Right atrium auricular region (tissue), 2 donors: ENCODE data around the gene FAM118A. TPM values are rescaled to one million over a fixed set of nuclear protein-coding genes. Genes with fewer than 3 reads are reported as not detected.
A peak's percentile ranks its signal among the peaks of the same experiment; 100 is the strongest.

Experiments used
- DNase-seq: peaks from one replicate; pipeline ENCODE4 v3.0.0-alpha.2; 2019; ENCODE audit warnings: low spot score
- H3K27ac ChIP-seq, 2 donors: fragments of 200-600 bp; sonication (generic); 1 replicate in 1 of 2; 2 replicates in 1 of 2; pipeline ENCODE4 v1.5.1; 2016 to 2019
- H3K27me3 ChIP-seq, 2 donors: fragments of 200-600 bp; sonication (generic); one replicate each; pipeline versions ENCODE4 v1.5.1 to v1.6.0; 2017 to 2019
- H3K36me3 ChIP-seq: fragments of 200-600 bp; sonication (generic); one replicate; pipeline ENCODE4 v1.5.1; 2016
- H3K4me1 ChIP-seq, 2 donors: fragments of 200-600 bp; sonication (generic); one replicate each; pipeline versions ENCODE4 v1.5.1 to v1.6.0; 2017 to 2019
- H3K4me3 ChIP-seq, 2 donors: fragments of 200-600 bp; sonication (generic); 1 replicate in 1 of 2; 2 replicates in 1 of 2; pipeline ENCODE4 v1.5.1; 2017 to 2019; ENCODE audit warnings: mild to moderate bottlenecking in 1 of 2, moderate library complexity in 1 of 2
- H3K9me3 ChIP-seq, 2 donors: fragments of 200-600 bp; sonication (generic); one replicate each; pipeline ENCODE4 v1.5.1; 2019
- total RNA-seq, 2 donors: library from RNA; depleted of rRNA; stranded (reverse); fragments of >200 nt; gene quantifications; one replicate each; pipeline ENCODE4 v1.1.0, GENCODE V29; 2016
- TF ChIP-seq, protein P1 (sequence below), 2 donors: fragments of 200-600 bp; sonication (generic); IDR thresholded peaks; one replicate each; pipeline ENCODE4 v1.5.1; 2019; ENCODE audit warnings: antibody characterized with exemption in 2 of 2

Gene FAM118A
- total RNA-seq, 2 donors from 2014 or later, result 11.6 to 12.4 TPM

DNA sequence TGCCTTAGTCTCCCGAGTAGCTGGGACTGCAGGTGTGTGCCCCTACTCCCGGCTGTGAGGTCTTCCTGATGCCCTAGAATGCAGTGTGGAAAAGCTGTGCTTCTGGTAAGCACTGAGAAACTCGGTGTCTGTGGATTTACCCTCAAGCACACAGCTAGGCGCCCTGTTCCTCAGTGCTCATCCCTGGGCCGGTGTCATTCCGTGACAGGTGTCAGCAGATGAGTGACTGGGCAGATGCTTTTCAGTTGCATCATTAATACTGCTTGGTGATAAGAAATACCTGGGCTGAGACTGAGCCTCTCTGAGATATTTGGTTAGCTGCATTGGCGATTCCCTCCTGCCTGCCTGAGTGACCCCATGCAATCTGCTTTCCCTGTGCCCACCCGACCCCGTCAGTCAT is 21.8 kb downstream of the FAM118A start:
- Histone ChIP-seq H3K27me3 (no peaks in the 10 kb centered on the region), H3K9me3 (no peaks in the 10 kb centered on the region), H3K27ac (peak overlapping the region; percentile 43 to 75), H3K36me3 (peaks cover 18% of the 10 kb centered on the region), H3K4me3 (no peak overlapping the region), H3K4me1 (peaks cover 0 to 38% of the 10 kb centered on the region in 2 donors)
- TF ChIP-seq, protein P1, sequence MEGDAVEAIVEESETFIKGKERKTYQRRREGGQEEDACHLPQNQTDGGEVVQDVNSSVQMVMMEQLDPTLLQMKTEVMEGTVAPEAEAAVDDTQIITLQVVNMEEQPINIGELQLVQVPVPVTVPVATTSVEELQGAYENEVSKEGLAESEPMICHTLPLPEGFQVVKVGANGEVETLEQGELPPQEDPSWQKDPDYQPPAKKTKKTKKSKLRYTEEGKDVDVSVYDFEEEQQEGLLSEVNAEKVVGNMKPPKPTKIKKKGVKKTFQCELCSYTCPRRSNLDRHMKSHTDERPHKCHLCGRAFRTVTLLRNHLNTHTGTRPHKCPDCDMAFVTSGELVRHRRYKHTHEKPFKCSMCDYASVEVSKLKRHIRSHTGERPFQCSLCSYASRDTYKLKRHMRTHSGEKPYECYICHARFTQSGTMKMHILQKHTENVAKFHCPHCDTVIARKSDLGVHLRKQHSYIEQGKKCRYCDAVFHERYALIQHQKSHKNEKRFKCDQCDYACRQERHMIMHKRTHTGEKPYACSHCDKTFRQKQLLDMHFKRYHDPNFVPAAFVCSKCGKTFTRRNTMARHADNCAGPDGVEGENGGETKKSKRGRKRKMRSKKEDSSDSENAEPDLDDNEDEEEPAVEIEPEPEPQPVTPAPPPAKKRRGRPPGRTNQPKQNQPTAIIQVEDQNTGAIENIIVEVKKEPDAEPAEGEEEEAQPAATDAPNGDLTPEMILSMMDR (IDR thresholded peaks at IDR 0.05), result no peak
- DNase-seq, result no peak

DNA sequence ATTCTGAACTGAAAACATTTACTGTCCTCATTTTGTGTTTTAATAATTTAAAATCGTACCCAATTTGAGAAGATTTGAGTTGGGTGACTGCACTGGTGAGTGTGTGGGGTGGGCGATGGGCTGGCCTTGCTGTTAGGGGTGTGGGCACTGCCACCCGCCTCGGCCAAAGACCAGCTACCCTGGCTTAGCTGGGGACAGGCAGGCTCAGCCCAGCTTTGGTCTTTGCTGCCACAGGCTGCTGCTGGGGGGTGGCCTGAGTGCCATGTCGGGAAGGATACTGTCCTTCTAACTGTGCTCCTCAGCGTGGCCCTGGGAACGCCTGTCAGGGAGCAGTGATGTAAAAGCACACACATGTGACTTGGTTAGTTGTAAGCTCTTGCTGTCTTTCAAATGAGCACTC is 22.3 kb downstream of the FAM118A start:
- Histone ChIP-seq H3K4me3 (no peak overlapping the region), H3K36me3 (peaks cover 18% of the 10 kb centered on the region), H3K4me1 (peaks cover 0 to 43% of the 10 kb centered on the region in 2 donors), H3K27me3 (no peaks in the 10 kb centered on the region), H3K27ac (peak overlapping the region in 1 of 2 donors; percentile 75), H3K9me3 (no peaks in the 10 kb centered on the region)
- no peak for DNase-seq
- TF ChIP-seq, protein P1 (IDR thresholded peaks at IDR 0.05), result no peak

DNA sequence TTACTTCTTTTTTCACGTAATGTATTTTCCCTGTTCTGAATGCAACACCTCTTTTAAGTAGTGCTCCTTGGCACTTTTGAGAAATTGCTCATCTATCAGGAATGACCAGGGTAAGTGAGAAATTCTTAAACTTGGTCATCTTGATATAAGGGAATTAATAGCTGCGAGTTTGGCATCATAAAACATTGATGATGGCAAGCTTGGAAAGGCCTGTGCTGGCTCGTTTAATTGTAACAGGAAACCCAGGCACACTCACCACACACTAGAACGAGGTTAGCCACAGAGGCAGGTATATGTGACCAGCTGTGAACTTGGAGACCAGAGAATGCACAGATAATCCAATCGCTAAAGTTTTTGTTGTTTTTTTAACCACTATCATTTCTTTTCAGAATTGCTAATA is 24.3 kb downstream of the FAM118A start:
- H3K27ac ChIP-seq, result peak overlapping the region; percentile 71 to 91
- H3K4me3 ChIP-seq, result no peak overlapping the region
- TF ChIP-seq, protein P1 (IDR thresholded peaks at IDR 0.05), result no peak
- peaks cover 0 to 45% of the 10 kb centered on the region in 2 donors for H3K4me1 ChIP-seq
- peaks cover 12% of the 10 kb centered on the region for H3K36me3 ChIP-seq
- DNase-seq, result no peak
- H3K27me3 ChIP-seq, result no peaks in the 10 kb centered on the region
- no peaks in the 10 kb centered on the region for H3K9me3 ChIP-seq

DNA sequence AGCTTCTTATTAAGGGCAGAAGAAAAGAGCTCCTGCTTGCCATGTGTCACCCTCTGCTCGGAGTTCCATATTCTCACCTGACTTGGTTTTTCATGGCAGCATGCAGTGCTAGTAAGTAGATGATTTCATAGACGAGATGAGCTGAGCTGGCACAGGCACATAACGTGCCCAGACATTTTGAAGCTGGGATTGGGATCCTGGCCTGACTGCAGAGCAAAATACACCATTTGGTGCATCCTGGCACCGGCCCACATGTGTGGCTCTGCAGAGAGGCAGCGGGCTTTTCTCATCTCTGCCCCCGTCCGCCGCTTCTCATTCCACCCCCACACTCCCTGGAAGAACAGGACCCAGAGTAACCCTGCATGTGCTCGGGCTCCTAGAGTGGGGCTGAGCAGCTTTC is 24.8 kb downstream of the FAM118A start:
- Histone ChIP-seq H3K4me3 (no peak overlapping the region), H3K27ac (peak overlapping the region; percentile 71 to 91), H3K36me3 (peaks cover 14% of the 10 kb centered on the region), H3K9me3 (no peaks in the 10 kb centered on the region), H3K27me3 (no peaks in the 10 kb centered on the region), H3K4me1 (peaks cover 0 to 40% of the 10 kb centered on the region in 2 donors)
- no peak for DNase-seq
- TF ChIP-seq, protein P1 (IDR thresholded peaks at IDR 0.05), result no peak

DNA sequence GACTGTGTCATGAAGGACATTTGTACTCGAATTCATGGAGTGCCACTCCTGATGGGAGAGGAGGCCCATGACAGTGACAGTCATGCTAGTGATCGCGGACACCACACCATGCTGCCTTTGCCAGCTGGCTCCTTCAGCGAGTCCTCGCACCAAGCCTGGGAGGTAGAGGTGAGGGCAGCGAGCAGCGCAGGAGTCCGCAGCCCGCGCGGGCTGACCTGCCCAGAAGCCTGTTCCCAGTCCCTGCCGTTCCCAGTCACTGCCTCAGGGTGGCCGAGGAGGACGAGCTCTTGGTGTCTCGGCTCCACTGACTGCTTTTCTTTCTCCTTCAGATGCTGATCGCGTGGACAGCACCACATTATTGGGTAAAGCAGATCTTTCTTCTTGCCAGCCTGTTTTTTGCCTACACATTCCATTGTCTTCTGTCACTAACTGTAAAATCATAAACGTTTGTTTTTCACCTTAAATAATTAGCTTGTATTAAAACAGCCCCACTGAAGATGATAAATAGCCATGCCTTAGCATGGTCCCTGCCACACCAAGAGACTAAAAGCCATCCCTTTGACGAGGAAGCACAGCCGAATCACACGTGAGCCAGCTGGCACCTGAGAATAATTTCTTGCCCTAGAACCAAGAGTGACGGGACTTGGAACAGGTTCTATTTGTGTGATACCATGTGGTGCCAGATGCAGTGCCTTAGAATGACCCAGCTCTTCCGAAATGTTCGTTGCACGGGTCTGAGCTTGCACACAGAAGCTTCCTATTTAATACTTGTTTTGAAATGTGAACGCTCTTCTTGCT is 25.5 kb downstream of the FAM118A start:
- Histone ChIP-seq H3K9me3 (no peaks in the 10 kb centered on the region), H3K36me3 (peaks cover 18% of the 10 kb centered on the region), H3K4me1 (peaks cover 0 to 40% of the 10 kb centered on the region in 2 donors), H3K27me3 (no peaks in the 10 kb centered on the region), H3K27ac (peak overlapping the region; percentile 71 to 91), H3K4me3 (no peak overlapping the region)
- TF ChIP-seq, protein P1 (IDR thresholded peaks at IDR 0.05), result peak in 1 of 2 donors; percentile 32
- peak; percentile 70 for DNase-seq
